NCI-H69 (cell line): Measurements from ENCODE around the gene CTRL.

Experiments used
- DNase-seq: peaks from one replicate; lab custom pipeline; 2025; lab: John Stamatoyannopoulos, UW

CTRL gene

GRCh38 chr16:67962135-67962534 is 30.5 kb upstream of the CTRL start:
- DNase-seq = no peak

- peak; percentile 98 for DNase-seq
Observed at GRCh38 chr16:67961551-67961957, 29.9 kb upstream of the CTRL start.

- no peak for DNase-seq
Observed at GRCh38 chr16:67959536-67960329, 28.1 kb upstream of the CTRL start.

GRCh38 chr16:67957622-67958021 is 26.0 kb upstream of the CTRL start:
- DNase-seq = no peak

- DNase-seq = no peak
Observed at GRCh38 chr16:67954421-67955196, 22.9 kb upstream of the CTRL start.

- DNase-seq = no peak
Observed at GRCh38 chr16:67953641-67954375, 22.1 kb upstream of the CTRL start.

- no peak for DNase-seq
Observed at GRCh38 chr16:67951485-67951884, 19.8 kb upstream of the CTRL start.

- DNase-seq = no peak
Observed at GRCh38 chr16:67950335-67950843, 18.7 kb upstream of the CTRL start.

- no peak for DNase-seq
Observed at GRCh38 chr16:67949645-67950044, 18.0 kb upstream of the CTRL start.

- no peak for DNase-seq
Observed at GRCh38 chr16:67948015-67948414, 16.4 kb upstream of the CTRL start.

GRCh38 chr16:67946966-67947558 is 15.4 kb upstream of the CTRL start:
- no peak for DNase-seq

- no peak for DNase-seq
Observed at GRCh38 chr16:67946128-67946569, 14.5 kb upstream of the CTRL start.

GRCh38 chr16:67945392-67945933 is 13.8 kb upstream of the CTRL start:
- no peak for DNase-seq

GRCh38 chr16:67944690-67945391 is 13.2 kb upstream of the CTRL start:
- DNase-seq = no peak

GRCh38 chr16:67943619-67944504 is 12.2 kb upstream of the CTRL start, which contains the start of gene LCAT:
LCAT (minus strand) TSS chr16:67944120; CDS start chr16:67944101, 19 bp downstream.
- no peak for DNase-seq

GRCh38 chr16:67943256-67943618 is 11.6 kb upstream of the CTRL start:
- DNase-seq = no peak

GRCh38 chr16:67942510-67943255 is 11.0 kb upstream of the CTRL start:
- DNase-seq = no peak

GRCh38 chr16:67942200-67942509 is 10.5 kb upstream of the CTRL start:
- peak; percentile 38 for DNase-seq

GRCh38 chr16:67941469-67942199 is 10.0 kb upstream of the CTRL start:
- no peak for DNase-seq
